HG03139 (cell line): ENCODE data around the gene OR52N4.
"Not testable (repeated sequence)": the region's sequence is repeated elsewhere in the genome, so short reads cannot be mapped to it uniquely, and the experiment has no call there.

ENCODE experiments used
- ATAC-seq: cut with Tn5 transposase; IDR thresholded peaks from one replicate; pipeline ENCODE4 v1.9.1; 2021; ENCODE audit not compliant: unreplicated experiment

The OR52N4 gene

DNA sequence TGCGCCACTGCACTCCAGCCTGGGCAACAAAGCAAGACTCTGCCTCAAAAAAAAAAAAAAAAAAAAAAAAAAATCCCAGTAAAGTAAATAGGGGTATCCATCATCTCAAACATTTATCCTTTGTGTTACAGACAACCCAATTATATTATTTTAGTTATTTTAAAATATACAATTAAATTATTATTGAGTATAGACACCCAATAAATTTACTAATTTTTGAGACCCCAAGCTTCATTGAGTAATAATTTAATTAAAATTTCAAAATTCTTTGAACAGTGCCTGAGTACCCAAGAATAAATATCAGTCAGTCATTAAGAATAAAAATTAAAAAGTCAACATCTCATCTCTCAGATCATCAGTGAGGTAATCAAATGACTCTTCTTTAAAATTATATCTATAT lies at the start of gene OR52N4:
OR52N4 (plus strand) TSS at position 301 of the 400 bp plus-strand sequence. CDS start 498 bp downstream, outside the sequence.
- no peak for ATAC-seq

DNA sequence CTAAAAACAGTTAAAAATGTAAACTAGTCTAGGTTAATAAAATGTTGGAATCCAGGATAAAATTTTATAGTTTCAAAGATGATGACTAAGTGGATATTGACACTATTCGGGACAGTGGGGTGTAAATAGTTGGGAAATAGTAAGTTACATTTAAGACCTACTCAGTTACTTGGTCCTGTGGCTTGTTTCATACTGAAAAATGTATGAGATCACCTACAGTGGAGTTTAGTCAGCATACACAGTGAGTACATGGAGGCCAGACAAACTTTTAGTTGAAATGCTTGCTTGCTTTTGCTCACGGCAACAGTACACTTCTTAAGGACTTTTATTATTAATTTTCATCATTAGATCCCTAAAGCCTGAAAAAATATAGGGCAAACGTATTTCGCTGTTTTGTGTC lies 48.4 kb upstream of the OR52N4 start:
- ATAC-seq: no peak

DNA sequence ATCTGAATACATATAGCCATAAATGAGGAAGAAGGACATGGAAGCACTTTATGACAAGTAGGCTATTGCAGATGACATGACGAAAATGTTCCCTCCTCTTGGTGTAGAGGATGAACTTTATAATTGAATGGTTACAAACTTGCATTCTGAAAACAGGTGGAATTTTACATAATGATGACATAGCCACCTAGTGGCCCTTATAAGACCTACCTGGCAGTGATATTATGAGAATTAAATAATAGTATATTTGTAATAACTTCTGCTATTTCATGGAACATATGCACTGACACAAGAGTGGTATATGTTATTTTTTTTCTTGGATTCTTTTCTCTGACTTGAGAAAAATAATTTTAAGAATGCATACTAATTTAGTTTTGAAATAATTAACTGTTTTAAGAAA lies 41.5 kb upstream of the OR52N4 start:
- no peak for ATAC-seq

DNA sequence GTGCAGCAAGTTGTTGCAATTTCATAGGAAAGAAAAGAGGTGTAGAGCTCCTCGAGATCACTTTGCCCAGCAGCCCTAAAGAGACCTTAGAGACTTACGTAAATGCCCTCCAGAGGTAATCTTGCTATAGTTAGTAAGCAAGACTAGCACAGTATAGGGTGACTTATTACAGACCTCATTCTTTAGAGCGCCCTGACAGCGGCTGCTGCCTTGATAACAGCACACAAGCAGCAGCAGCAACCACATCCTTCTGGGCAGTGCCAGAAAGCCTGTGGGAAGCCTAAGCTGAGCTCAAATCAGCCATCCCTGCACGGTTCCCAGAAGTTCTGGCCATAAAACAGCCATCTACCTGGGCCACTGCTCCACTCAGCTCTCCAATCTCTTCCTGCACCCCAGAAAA lies 40.3 kb upstream of the OR52N4 start:
- no peak for ATAC-seq

DNA sequence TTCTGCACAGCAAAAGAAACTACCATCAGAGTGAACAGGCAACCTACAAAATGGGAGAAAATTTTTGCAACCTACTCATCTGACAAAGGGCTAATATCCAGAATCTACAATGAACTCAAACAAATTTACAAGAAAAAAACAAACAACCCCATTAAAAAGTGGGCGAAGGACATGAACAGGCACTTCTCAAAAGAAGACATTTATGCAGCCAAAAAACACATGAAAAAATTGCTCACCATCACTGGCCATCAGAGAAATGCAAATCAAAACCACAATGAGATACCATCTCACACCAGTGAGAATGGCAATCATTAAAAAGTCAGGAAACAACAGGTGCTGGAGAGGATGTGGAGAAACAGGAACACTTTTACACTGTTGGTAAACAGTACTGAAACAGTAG lies 37.5 kb upstream of the OR52N4 start:
- not testable (repeated sequence) for ATAC-seq

DNA sequence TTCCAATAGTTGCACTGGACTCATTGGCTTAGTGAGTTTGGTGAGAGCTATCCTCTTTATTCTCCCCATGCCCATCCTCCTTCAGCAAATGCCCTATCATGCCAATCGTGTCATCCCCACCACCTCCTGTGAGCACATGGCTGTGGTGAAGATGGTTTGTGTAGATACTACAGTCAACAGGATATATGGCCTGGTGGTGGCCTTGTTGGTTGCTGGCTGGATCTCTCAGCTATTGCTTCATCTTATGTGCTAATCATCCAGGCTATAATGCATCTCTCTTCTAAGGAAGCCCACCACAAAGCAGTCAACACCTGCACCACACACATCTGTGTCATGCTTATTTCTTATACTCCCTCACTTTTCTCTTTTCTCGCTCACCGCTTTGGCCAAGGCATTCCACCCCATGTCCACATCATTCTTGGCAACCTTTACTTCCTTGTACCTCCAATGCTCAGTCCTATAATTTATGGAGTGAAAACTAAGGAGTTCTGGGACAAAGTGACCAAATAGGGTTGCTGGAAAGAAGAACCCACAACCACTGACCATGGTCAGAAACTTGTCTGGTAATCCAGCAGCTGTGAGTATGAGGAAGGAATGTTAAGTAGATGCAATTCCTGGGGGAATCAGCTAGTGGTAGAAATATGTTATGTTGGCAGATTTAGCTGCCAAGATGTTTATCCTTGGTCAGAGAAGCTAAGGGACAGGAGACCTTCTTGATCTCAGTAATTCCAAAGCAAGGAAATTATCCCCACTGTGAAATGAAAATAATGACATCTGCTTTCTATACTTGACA lies 34.1 kb upstream of the OR52N4 start:
- ATAC-seq: no peak

DNA sequence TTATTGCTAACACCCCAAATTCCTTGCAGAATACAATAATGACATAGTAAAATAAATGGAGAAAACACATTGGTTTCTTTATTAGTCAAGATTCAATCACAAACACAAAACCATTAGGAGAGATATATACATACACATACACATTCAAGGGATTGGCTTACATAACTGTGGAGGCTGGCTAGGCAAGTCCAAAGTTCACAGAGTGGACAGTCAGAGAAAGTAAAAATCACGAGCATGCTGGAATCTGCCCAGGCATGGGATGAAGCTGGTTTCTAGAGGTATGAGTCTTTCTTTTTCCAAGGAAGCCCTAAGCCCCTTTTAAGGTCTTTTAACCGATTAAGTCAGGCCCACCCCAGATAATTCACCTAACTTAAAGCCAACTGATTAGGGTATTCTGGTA lies 31.4 kb upstream of the OR52N4 start:
- no peak for ATAC-seq

DNA sequence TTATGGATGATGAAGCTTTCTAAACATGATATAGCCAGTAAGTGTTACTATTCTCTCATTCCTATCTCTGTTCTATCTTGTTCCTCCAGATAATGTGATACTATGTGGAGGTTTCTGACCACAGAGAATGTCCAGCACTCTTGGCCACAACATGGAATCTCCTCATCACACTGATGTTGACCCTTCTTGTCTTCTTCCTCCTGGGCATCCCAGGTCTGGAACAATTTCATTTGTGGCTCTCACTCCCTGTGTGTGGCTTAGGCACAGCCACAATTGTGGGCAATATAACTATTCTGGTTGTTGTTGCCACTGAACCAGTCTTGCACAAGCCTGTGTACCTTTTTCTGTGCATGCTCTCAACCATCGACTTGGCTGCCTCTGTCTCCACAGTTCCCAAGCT lies 27.7 kb upstream of the OR52N4 start:
- no peak for ATAC-seq

DNA sequence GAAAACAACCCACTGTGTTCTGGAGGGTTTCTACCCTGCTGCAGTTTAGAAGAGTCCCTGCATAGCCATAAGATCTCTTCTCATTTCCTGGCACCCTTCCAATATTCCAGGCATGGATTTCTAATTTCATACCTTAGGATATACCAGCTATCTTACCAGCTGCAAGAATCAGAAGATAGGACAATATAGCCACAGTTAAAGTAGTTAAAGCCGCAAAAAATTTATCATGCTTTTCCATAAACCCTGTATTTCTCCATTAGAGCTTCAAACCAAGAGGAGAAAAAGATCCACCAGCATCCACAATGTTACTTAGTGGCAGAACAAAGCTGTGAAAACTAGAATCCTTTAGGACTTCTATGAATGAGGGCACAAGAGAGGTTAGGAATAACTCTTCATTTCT lies 26.4 kb upstream of the OR52N4 start:
- no peak for ATAC-seq

DNA sequence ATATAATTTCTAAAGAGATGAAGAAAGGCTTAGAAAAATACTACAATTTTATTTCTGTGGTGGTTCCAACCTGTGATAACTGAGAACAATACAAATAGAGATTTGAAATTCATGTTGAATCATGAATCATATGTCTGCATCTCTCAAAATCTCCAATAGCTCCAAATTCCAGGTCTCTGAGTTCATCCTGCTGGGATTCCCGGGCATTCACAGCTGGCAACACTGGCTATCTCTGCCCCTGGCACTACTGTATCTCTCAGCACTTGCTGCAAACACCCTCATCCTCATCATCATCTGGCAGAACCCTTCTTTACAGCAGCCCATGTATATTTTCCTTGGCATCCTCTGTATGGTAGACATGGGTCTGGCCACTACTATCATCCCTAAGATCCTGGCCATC lies 17.6 kb upstream of the OR52N4 start, which contains the start of gene OR56B1:
OR56B1 (plus strand) TSS at position 53 of the 400 bp plus-strand sequence; CDS start at position 122, 69 bp downstream.
- no peak for ATAC-seq

DNA sequence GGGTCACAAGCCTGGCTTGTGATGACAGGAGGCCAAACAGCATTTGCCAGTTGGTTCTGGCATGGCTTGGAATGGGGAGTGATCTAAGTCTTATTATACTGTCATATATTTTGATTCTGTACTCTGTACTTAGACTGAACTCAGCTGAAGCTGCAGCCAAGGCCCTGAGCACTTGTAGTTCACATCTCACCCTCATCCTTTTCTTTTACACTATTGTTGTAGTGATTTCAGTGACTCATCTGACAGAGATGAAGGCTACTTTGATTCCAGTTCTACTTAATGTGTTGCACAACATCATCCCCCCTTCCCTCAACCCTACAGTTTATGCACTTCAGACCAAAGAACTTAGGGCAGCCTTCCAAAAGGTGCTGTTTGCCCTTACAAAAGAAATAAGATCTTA lies 17.0 kb upstream of the OR52N4 start:
- ATAC-seq: no peak

DNA sequence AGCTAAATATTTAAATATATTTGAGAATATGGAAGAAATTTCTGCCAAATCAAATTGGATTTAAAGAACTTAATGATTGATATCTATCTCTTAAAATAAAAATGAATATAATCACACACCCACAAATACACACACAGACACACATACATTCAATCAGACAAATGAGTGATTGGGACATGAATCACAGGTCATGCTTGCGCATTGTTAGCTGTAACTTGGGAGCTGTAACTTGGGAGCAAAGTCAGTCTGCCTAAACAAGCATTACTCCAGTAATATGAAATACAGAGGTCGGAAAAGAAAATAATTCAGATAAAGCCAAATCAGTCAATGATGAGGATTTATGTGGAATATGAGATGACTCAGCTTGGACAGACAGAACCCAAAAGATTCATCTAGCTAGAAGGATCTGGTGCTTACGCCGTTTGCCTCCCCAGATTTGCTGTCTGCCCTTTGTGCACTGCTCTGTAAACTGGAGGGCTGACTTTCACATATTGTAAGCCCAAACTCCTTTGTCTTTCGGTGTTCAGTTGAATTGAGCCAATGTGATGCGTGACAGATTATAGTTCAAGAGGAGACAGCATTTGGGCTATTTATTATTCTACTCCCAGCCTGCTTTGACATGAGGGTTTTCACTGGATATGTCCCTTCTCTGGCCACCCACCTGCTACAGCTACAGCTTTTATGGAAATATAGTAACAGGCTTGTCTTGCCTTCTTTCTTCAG lies 16.2 kb upstream of the OR52N4 start:
- ATAC-seq: no peak

DNA sequence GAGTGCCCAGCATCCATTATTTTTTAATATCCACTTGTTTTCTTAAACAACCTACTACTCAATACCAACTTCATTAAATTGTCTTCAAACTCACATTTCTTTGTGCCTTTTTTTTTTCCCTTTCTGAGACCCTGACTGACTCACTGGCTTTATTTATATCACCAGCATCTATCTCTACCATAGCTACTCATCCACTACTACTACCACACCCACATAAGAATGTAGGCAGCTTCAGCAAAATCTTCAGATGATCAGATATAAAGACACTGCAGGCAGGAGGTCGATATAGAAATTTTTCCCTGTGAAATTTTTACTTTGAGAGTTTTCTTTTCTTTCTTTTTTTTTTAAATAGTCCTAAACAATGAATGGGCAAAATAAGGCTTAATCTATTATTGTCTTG lies 15.6 kb upstream of the OR52N4 start:
- no peak for ATAC-seq

DNA sequence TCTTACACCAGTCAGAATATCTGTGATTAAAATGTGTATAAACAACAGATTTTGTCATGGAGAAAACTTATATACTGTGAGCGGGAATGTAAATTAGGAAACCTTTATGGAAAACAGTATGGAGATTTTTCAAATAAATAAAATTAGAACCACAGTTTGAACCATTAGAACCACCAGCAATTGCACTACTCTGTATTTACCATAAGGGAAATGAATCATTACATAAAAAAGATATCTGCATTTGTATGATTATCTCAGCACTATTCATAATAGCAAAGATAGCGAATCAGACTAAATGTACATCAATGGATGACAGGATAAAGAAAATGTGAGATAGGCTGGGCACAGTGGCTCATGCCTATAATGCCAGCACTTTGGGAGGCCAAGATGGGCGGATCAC lies 7.4 kb upstream of the OR52N4 start:
- no peak for ATAC-seq

DNA sequence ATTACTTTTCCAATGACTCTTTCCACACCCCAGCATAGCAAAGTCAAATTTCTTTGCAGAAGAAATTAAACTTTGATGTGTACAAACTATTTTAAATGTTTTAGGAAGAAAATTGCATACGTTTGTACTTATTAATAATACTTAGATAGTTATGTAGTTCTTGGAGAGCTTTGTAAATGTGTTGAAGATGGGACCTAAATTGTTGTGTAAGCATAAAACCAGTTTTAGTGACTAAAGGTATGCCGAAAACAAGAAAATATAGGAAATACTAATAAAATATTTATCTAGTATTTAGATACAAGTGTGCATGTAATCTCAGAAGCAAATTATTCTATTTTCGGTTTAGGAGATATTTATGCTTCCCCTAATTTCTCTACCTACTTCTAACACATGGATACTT lies 4.2 kb upstream of the OR52N4 start:
- ATAC-seq: no peak

DNA sequence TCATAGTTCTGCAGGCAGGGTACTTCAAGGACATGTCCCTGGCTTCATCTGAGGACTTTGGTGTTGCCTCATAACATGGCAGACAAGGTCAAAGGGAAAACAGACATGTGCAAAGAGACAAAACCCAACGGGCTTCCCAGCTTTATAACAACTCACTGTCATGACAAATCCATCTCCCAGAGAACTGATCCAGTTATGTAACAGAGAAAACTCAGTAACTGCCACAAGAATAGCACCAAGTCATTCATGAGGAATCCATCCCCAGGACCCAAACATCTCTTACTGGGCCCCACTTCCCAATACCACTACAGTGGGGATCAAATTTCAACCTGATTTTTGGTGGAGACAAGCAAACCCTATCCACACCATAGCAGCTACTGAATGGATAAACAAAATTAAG lies 13.0 kb downstream of the OR52N4 start:
- ATAC-seq: no peak

DNA sequence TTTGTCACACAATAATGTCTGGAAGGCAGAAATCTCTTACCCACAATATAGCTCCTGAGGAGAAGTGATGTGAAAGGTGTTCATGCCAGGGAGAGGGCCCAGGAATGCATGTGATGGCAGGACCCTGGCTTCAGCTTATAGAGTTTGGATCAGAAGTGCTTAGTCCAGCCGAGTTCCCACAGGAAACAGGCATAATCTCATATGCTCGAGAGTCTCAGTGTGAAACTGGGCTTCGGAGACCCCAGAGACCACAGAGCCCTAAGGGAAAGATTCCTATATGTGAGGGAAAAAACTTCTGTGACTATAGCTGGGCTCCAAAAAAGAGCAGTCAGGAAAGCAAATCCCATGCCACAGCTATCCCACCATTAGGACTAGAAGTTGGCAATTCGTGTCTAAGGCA lies 29.2 kb downstream of the OR52N4 start, which contains the start of gene OR52N5:
OR52N5 (minus strand) TSS at position 101 of the 400 bp plus-strand sequence. CDS start 4,721 bp downstream, outside the sequence.
- no peak for ATAC-seq

DNA sequence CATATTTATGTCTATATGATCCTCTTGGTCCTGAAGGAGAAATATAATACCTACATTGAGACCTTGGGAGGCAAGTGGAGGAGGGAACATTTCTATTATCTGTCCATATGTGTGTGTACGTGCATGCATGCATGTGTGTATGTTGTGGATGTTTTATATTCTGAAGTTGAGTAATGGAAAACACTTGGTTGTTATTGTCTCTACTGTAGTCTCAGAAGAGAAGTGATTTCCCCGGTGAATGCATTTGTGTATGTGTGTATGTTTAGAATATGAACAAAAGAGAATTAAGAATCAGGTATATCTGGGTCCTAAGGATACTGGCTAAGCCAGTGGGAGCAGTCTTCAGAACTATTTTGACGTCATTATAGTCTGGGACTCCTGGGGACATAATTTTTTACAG lies 37.1 kb downstream of the OR52N4 start, which contains the start of gene OR52N1:
OR52N1 (minus strand) TSS at position 101 of the 400 bp plus-strand sequence. CDS start 2,449 bp downstream, outside the sequence.
- ATAC-seq: no peak

DNA sequence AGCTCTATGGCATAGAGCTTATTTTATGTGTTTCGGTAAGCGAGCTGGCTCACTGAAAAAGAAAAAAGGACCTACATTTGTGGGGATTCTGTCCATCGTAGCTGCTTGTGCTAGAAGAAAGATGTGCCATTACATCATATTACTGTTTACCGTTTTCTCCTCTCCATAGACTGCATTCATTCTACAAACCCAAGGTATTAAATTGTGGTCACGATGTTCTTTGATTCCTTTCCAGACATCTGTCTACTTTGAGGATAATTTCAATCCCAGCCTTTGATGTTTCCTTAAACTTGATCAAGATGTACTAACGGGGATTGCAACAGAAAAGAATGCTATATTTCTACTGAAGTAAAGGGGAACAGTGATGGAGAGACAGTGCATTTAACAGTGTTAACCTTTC lies 42.5 kb downstream of the OR52N4 start:
- ATAC-seq: no peak

DNA sequence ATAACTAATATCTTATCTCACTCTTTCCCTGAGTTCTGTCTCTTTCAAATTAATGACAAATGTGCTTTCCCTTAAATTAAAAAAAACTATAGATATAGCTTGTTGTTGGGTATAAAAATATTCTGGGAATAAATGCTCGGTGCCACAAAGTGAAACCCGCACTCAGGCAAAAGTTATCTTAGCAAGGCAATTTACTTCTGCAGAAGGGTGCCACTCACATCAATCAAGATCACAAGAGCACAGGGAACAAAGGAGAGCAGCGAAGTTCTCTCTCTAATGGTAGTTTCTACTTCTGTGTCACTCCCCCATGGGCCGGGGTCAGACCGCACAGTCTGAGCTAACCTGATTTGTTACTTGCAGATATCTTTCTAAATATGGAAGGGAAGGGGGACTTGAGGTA lies 49.9 kb downstream of the OR52N4 start:
- ATAC-seq: no peak
